Fibroblast of lung (primary cell): ENCODE results near the gene WDR5B. TPM values are rescaled to one million over a fixed set of nuclear protein-coding genes. Genes with fewer than 3 reads are reported as not detected.

Experiments used
- DNase-seq, 2 donors: peaks; one replicate each; pipeline versions ENCODE4 v3.0.0 to v3.0.0-alpha.2; 2010; ENCODE audit warnings: low read depth in 2 of 2
- H2AFZ ChIP-seq: 2 replicates; pipeline ENCODE4 v1.5.1; 2012; ENCODE audit warnings: low read length, control low read depth, inconsistent platforms
- H3K27ac ChIP-seq: 2 replicates; pipeline ENCODE4 v1.5.1; 2011; ENCODE audit warnings: low read length, control low read depth; ENCODE audit not compliant: insufficient read depth
- H3K27me3 ChIP-seq: 2 replicates; pipeline ENCODE4 v1.5.1; 2011; ENCODE audit warnings: mild to moderate bottlenecking, low read length; ENCODE audit not compliant: control insufficient read depth, insufficient read depth
- H3K36me3 ChIP-seq: 2 replicates; pipeline ENCODE4 v1.5.1; 2011; ENCODE audit warnings: low read length; ENCODE audit not compliant: control insufficient read depth, insufficient read depth
- H3K4me1 ChIP-seq: 2 replicates; pipeline ENCODE4 v1.5.1; 2011; ENCODE audit warnings: low read length; ENCODE audit not compliant: control insufficient read depth, insufficient read depth; ENCODE audit errors: extremely low read depth
- H3K4me2 ChIP-seq: 2 replicates; pipeline ENCODE4 v1.5.1; 2011; ENCODE audit warnings: low read length, control low read depth; ENCODE audit not compliant: insufficient read depth; ENCODE audit errors: extremely low read depth
- H3K4me3 ChIP-seq, 4 experiments: fragments of 200-600 bp in 1 of 4; sonication (generic) in 1 of 4; replicated peaks in 1 of 4; 2 replicates each; pipeline ENCODE4 v1.5.1; 2011 to 2016; ENCODE audit warnings: low read length in 4 of 4, low read depth in 3 of 4, mild to moderate bottlenecking in 3 of 4, control low read depth in 2 of 4, inconsistent platforms in 1 of 4, mixed read lengths in 1 of 4; ENCODE audit not compliant: insufficient read depth in 1 of 4; ENCODE audit errors: control extremely low read depth in 1 of 4
- H3K79me2 ChIP-seq: 2 replicates; pipeline ENCODE4 v1.5.1; 2012; ENCODE audit warnings: mild to moderate bottlenecking, low read length, inconsistent platforms; ENCODE audit not compliant: control insufficient read depth, insufficient read depth
- H3K9ac ChIP-seq: 2 replicates; pipeline ENCODE4 v1.5.1; 2011; ENCODE audit warnings: mild to moderate bottlenecking, low read length, control low read depth; ENCODE audit not compliant: insufficient read depth
- H3K9me3 ChIP-seq: 2 replicates; pipeline ENCODE4 v1.5.1; 2012; ENCODE audit warnings: low read depth, low read length; ENCODE audit not compliant: control insufficient read depth, insufficient read depth
- H4K20me1 ChIP-seq: 2 replicates; pipeline ENCODE4 v1.5.1; 2011; ENCODE audit warnings: low read length; ENCODE audit not compliant: control insufficient read depth, insufficient read depth; ENCODE audit errors: extremely low read depth
- EZH2 ChIP-seq: IDR thresholded peaks from 2 replicates; pipeline ENCODE4 v1.5.1; 2012; ENCODE audit warnings: low read length, control low read depth, mild to moderate bottlenecking; ENCODE audit errors: missing control alignments
- polyA plus RNA-seq, 2 donors: library from polyadenylated mRNA; depleted of rRNA in 1 of 2; stranded (reverse) in 1 of 2; unstranded in 1 of 2; fragments of >200 nt; gene quantifications; 2 replicates each; pipeline ENCODE4 v1.2.1, GENCODE V29; 2011 to 2012; ENCODE audit warnings: missing spikeins in 1 of 2
- total RNA-seq: library from RNA; depleted of rRNA; stranded (reverse); fragments of >200 nt; gene quantifications from 2 replicates; pipeline ENCODE4 v1.2.1, GENCODE V29; 2014
- TF ChIP-seq, protein P1 (sequence below), 2 donors: IDR thresholded peaks in 1 of 2; conservative IDR thresholded peaks in 1 of 2; 1 replicate in 1 of 2; 2 replicates in 1 of 2; pipeline ENCODE4 v1.5.1; 2011 to 2012; ENCODE audit warnings: low read length in 2 of 2, control low read depth in 1 of 2, inconsistent platforms in 1 of 2, low read depth in 1 of 2, mild to moderate bottlenecking in 1 of 2

WDR5B gene
- total and polyA plus RNA-seq, 2 donors (not counting 1 experiment from before 2014, with no cell fraction given) = 6.6 to 7.2 TPM

DNA sequence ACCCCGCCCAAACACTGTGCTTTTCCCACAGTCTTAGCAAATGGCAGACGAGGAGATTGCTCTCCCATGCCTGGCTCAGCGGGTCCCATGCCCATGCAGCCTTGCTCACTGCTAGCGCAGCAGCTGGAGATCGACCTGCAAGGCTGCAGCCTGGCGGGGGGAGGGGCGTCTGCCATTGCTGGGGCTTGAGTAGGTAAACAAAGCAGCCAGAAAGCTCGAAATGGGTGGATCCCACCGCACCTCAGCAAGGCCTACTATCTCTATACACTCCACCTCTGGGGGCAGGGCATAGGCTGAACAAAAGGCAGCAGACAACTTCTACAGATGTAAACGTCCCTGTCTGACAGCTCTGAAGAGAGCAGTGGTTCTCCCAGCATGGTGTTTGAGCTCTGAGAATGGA lies 27.2 kb upstream of the WDR5B start:
- Histone ChIP-seq H3K36me3 (peaks cover 13% of the 10 kb centered on the region), H3K27me3 (no peaks in the 10 kb centered on the region), H2AFZ (no peak overlapping the region), H3K4me3 (no peak overlapping the region), H3K79me2 (no peaks in the 10 kb centered on the region), H4K20me1 (no peaks in the 10 kb centered on the region), H3K4me1 (no peaks in the 10 kb centered on the region), H3K27ac (no peak overlapping the region), H3K9me3 (no peaks in the 10 kb centered on the region), H3K9ac (no peak overlapping the region), H3K4me2 (no peak overlapping the region)
- DNase-seq = no peak
- TF ChIP-seq, protein P1, sequence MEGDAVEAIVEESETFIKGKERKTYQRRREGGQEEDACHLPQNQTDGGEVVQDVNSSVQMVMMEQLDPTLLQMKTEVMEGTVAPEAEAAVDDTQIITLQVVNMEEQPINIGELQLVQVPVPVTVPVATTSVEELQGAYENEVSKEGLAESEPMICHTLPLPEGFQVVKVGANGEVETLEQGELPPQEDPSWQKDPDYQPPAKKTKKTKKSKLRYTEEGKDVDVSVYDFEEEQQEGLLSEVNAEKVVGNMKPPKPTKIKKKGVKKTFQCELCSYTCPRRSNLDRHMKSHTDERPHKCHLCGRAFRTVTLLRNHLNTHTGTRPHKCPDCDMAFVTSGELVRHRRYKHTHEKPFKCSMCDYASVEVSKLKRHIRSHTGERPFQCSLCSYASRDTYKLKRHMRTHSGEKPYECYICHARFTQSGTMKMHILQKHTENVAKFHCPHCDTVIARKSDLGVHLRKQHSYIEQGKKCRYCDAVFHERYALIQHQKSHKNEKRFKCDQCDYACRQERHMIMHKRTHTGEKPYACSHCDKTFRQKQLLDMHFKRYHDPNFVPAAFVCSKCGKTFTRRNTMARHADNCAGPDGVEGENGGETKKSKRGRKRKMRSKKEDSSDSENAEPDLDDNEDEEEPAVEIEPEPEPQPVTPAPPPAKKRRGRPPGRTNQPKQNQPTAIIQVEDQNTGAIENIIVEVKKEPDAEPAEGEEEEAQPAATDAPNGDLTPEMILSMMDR (conservative IDR thresholded peaks at IDR 0.05 in 1 of 2, IDR thresholded peaks at IDR 0.05 in 1 of 2; ENCODE audit: low read depth in 1 of 2, low read length in 2 of 2) = no peak
- TF ChIP-seq EZH2 = no peak

DNA sequence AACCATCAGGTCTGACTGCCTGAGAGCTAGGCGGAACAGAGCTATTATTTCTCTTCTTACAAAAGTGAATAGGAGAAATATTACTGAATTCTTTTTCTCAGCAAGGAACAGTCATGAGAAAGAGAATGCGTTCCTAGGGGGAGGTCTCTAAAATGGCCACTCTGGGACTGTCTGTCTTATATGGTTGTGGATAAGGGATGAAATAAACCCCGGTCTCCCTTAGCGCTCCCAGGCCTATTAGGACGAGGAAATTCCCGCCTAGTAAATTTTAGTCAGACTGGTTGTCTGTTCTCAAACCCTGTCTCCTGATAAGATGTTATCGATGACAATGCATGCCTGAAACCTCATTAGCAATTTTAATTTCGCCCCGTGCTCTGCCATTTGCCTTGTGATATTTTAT lies 20.1 kb upstream of the WDR5B start:
- H3K79me2 ChIP-seq = no peaks in the 10 kb centered on the region
- no peaks in the 10 kb centered on the region for H3K4me1 ChIP-seq
- H3K27ac ChIP-seq = no peak overlapping the region
- H3K27me3 ChIP-seq = no peaks in the 10 kb centered on the region
- H3K36me3 ChIP-seq = peaks cover 12% of the 10 kb centered on the region
- H3K4me2 ChIP-seq = no peak overlapping the region
- H2AFZ ChIP-seq = no peak overlapping the region
- H3K9ac ChIP-seq = no peak overlapping the region
- no peaks in the 10 kb centered on the region for H3K9me3 ChIP-seq
- no peak for DNase-seq
- H4K20me1 ChIP-seq = no peaks in the 10 kb centered on the region
- no peak overlapping the region for H3K4me3 ChIP-seq
- TF ChIP-seq, protein P1 (conservative IDR thresholded peaks at IDR 0.05 in 1 of 2, IDR thresholded peaks at IDR 0.05 in 1 of 2; ENCODE audit: low read depth in 1 of 2, low read length in 2 of 2) = no peak
- no peak for TF ChIP-seq EZH2

DNA sequence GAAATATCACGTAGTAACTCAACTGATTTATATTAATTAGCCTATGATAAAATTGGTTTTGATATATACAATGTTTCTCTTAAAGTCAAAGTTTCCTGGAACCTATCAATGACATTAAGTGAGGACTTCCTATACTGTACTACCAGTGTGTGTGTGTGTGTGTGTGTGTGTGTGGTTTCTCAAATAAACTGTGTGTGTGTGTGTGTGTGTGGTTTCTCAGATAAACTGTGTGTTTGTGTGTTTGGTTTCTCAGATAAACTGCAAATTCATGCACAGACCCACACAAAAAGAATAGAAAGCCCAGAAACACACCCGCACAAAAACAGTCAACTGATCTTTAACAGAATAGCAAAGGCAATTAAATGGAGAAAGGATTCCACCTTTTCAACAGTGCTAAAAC lies 14.5 kb upstream of the WDR5B start:
- Histone ChIP-seq H3K27ac (no peak overlapping the region), H3K9ac (no peak overlapping the region), H4K20me1 (peaks cover 3% of the 10 kb centered on the region), H3K79me2 (no peaks in the 10 kb centered on the region), H3K9me3 (no peaks in the 10 kb centered on the region), H3K27me3 (no peaks in the 10 kb centered on the region), H3K4me3 (no peak overlapping the region), H3K36me3 (peaks cover 8% of the 10 kb centered on the region), H3K4me2 (no peak overlapping the region), H3K4me1 (no peaks in the 10 kb centered on the region), H2AFZ (no peak overlapping the region)
- DNase-seq = no peak
- no peak for TF ChIP-seq EZH2
- TF ChIP-seq, protein P1 (conservative IDR thresholded peaks at IDR 0.05 in 1 of 2, IDR thresholded peaks at IDR 0.05 in 1 of 2; ENCODE audit: low read depth in 1 of 2, low read length in 2 of 2) = no peak
